HepG2 (cell line): ENCODE data around the gene SNX9. TPM values are rescaled to one million over a fixed set of nuclear protein-coding genes. Genes with fewer than 3 reads are reported as not detected.

Experiments
- ATAC-seq: fragments of 200-7000 bp; cut with Tn5 transposase; 3 replicates; pipeline ENCODE4 v1.9.1; 2020; ENCODE audit warnings: mild to moderate bottlenecking, moderate library complexity
- BruUV-seq: library from RNA; stranded (reverse); fragments of 400-500 nt; replicated peaks from 2 replicates; lab custom pipeline; 2021; lab: Mats Ljungman, UMichigan
- CTCF ChIA-PET: fragments of 300-600 bp; formaldehyde crosslinking; extraction: SDS; loops from one replicate; lab custom pipeline; 2021; ENCODE audit warnings: low total read pairs, inconsistent platforms, low intra/inter-chr PET ratio; lab: Yijun Ruan, JAX
- POLR2A ChIA-PET: fragments of 350-600 bp; sonication (Branson Sonifier 250); formaldehyde crosslinking; loops from one replicate; lab custom pipeline; 2020; ENCODE audit warnings: antibody characterized with exemption, inconsistent platforms; lab: Yijun Ruan, JAX
- DNase-seq: peaks from one replicate; pipeline ENCODE4 v3.0.0-alpha.2; 2015; ENCODE audit warnings: low spot score
- FAIRE-seq: peaks from 3 replicates; lab custom pipeline; 2011; peaks lifted over from hg19 to GRCh38; lab: Jason Lieb, UNC
- H2AFZ ChIP-seq: one replicate; pipeline ENCODE4 v1.6.1; 2011; ENCODE audit warnings: low read length, inconsistent platforms
- H3K27ac ChIP-seq: fragments of 300-600 bp; 3 replicates; pipeline ENCODE4 v1.8.0; 2011; ENCODE audit warnings: mixed run types, mild to moderate bottlenecking, mixed read lengths, low read length, inconsistent platforms; ENCODE audit not compliant: insufficient read depth; ENCODE audit errors: extremely low read length
- H3K27me3 ChIP-seq, 2 experiments: fragments of 200-600 bp in 1 of 2; 2 replicates in 1 of 2; 3 replicates in 1 of 2; pipeline versions ENCODE4 v1.6.0 to v1.8.0; 2011; ENCODE audit warnings: low read length in 2 of 2, mild to moderate bottlenecking in 2 of 2, moderate library complexity in 2 of 2, inconsistent platforms in 1 of 2; ENCODE audit not compliant: insufficient read depth in 2 of 2, control insufficient read depth in 1 of 2
- H3K36me3 ChIP-seq, 2 experiments: fragments of 200-600 bp in 1 of 2; replicated peaks in 1 of 2; 2 replicates in 1 of 2; 3 replicates in 1 of 2; pipeline versions ENCODE4 v1.5.1 to v1.8.0; 2011; ENCODE audit warnings: low read length in 2 of 2, inconsistent platforms in 1 of 2; ENCODE audit not compliant: insufficient read depth in 2 of 2, control insufficient read depth in 1 of 2
- H3K4me1 ChIP-seq: 2 replicates; pipeline ENCODE4 v1.5.1; 2012; ENCODE audit warnings: low read length, inconsistent platforms; ENCODE audit not compliant: insufficient read depth
- H3K4me2 ChIP-seq: 2 replicates; pipeline ENCODE4 v1.6.0; 2011; ENCODE audit warnings: low read depth, low read length, inconsistent platforms
- H3K4me3 ChIP-seq, 3 experiments: fragments of 200-600 bp in 1 of 3; sonication (generic), shearing (Covaris generic) in 1 of 3; replicated peaks in 1 of 3; 2 replicates each; pipeline ENCODE4 v1.5.1; 2011 to 2016; ENCODE audit warnings: low read length in 3 of 3, inconsistent platforms in 2 of 3, low read depth in 2 of 3, mild to moderate bottlenecking in 2 of 3, control low read depth in 1 of 3, mixed read lengths in 1 of 3; ENCODE audit not compliant: insufficient read depth in 1 of 3
- H3K79me2 ChIP-seq: one replicate; pipeline ENCODE4 v1.6.1; 2011; ENCODE audit warnings: low read length, inconsistent platforms; ENCODE audit not compliant: insufficient read depth
- H3K9ac ChIP-seq: 2 replicates; pipeline ENCODE4 v1.6.0; 2011; ENCODE audit warnings: mild to moderate bottlenecking, low read depth, low read length, inconsistent platforms; ENCODE audit not compliant: insufficient read depth
- H3K9me3 ChIP-seq: 2 replicates; pipeline ENCODE4 v1.5.1; 2012; ENCODE audit warnings: mild to moderate bottlenecking, low read length
- H4K20me1 ChIP-seq: 2 replicates; pipeline ENCODE4 v1.6.0; 2011; ENCODE audit warnings: inconsistent platforms, mild to moderate bottlenecking, low read length, moderate library complexity; ENCODE audit not compliant: insufficient read depth
- ATF4 ChIP-seq, 2 experiments: fragments of 450-650 bp in 1 of 2; sonication (generic) in 1 of 2; formaldehyde crosslinking; IDR thresholded peaks; 2 replicates each; pipeline versions ENCODE4 v1.5.0 to v1.8.0; 2020 to 2022; ENCODE audit warnings: mild to moderate bottlenecking in 1 of 2, missing genetic modification reagents in 1 of 2
- CTCF ChIP-seq: sonication (generic); formaldehyde crosslinking; IDR thresholded peaks from 2 replicates; pipeline ENCODE4 v1.5.0; 2020; ENCODE audit warnings: mild to moderate bottlenecking, missing genetic modification reagents, moderate library complexity
- FOSL2 ChIP-seq: sonication (generic); formaldehyde crosslinking; IDR thresholded peaks from 2 replicates; pipeline ENCODE4 v1.4.0; 2020; ENCODE audit warnings: missing genetic modification reagents
- NFKBIZ ChIP-seq: IDR thresholded peaks from 2 replicates; pipeline ENCODE4 v1.6.1; 2018; ENCODE audit warnings: missing genetic modification reagents, missing compliant biosample characterization
- RBM22 ChIP-seq: fragments of 200-400 bp; formaldehyde crosslinking; optimal IDR thresholded peaks from 2 replicates; pipeline ENCODE3; 2017; ENCODE audit warnings: mild to moderate bottlenecking, low read length, moderate library complexity
- STAG1 ChIP-seq: sonication (generic); formaldehyde crosslinking; IDR thresholded peaks from 2 replicates; pipeline ENCODE4 v1.4.0; 2020; ENCODE audit warnings: missing genetic modification reagents
- ZBTB38 ChIP-seq: sonication (generic); formaldehyde crosslinking; IDR thresholded peaks from 2 replicates; pipeline ENCODE4 v1.5.1; 2020; ENCODE audit warnings: mild to moderate bottlenecking, missing genetic modification reagents
- ZKSCAN5 ChIP-seq: sonication (generic); formaldehyde crosslinking; IDR thresholded peaks from 2 replicates; pipeline ENCODE4 v1.5.1; 2020; ENCODE audit warnings: mild to moderate bottlenecking, missing genetic modification reagents
- ZNF235 ChIP-seq: sonication (generic); formaldehyde crosslinking; IDR thresholded peaks from 2 replicates; pipeline ENCODE4 v1.8.1; 2023; ENCODE audit warnings: mild to moderate bottlenecking, missing genetic modification reagents, borderline replicate concordance
- WGBS: methylation state at CpG from one replicate; pipeline ENCODE4 v1.1.6; 2017; ENCODE audit warnings: low lambda C conversion rate; 5-methylcytosine and 5-hydroxymethylcytosine counted together
- in situ Hi-C: cut with HindIII; loops from 2 replicates; pipeline ENCODE4 v1.10.0; 2017; ENCODE audit warnings: low pct_unique_long_range_greater_than_20kb; ENCODE audit not compliant: extremely low pct_ligation_motif_present
- intact Hi-C: fragments of 100-400 bp; cut with micrococcal nuclease; formaldehyde crosslinking; loops from one replicate; pipeline ENCODE4 v1.10.0; 2022; ENCODE audit not compliant: unreplicated experiment
- polyA plus RNA-seq, 8 experiments: library from polyadenylated mRNA; depleted of rRNA in 3 of 8; stranded (reverse) in 7 of 8; unstranded in 1 of 8; fragments of >200 nt; fragmentation: Illumina TruSeq in 4 of 8; extraction: Trizol in 4 of 8; gene quantifications; 2 replicates each; pipeline versions ENCODE4 v1.2.1 to v1.2.3, GENCODE V29; 2011 to 2016; ENCODE audit warnings: low read depth in 4 of 8, missing spikeins in 1 of 8, mixed read lengths in 1 of 8; ENCODE audit not compliant: insufficient read depth in 1 of 8
- total RNA-seq, 5 experiments: library from RNA; depleted of rRNA; stranded (reverse); fragments of >200 nt; fragmentation: Illumina TruSeq; extraction: Trizol; gene quantifications; 2 replicates each; pipeline ENCODE4 v1.2.3, GENCODE V29; 2016; ENCODE audit warnings: low read depth in 1 of 5

Gene SNX9
- total and polyA plus RNA-seq, 2 of the 13 experiments (the other 11 are each of a cell fraction or from before 2014, with no cell fraction given) = 21.9 to 36.0 TPM

GRCh38 chr6:157911278-157911677 is 88.2 kb downstream of the SNX9 start:
- intact Hi-C loops (no loop called here), in situ Hi-C loops (no loop called here)
- BruUV-seq = no TSS peak
- Histone ChIP-seq H3K27ac (no peak overlapping the region), H4K20me1 (no peaks in the 10 kb centered on the region), H3K79me2 (no peaks in the 10 kb centered on the region), H3K4me2 (no peak overlapping the region), H3K4me1 (no peaks in the 10 kb centered on the region), H3K9me3 (no peaks in the 10 kb centered on the region), H3K27me3 (no peaks in the 10 kb centered on the region), H3K9ac (no peak overlapping the region), H2AFZ (no peak overlapping the region), H3K4me3 (no peak overlapping the region), H3K36me3 (peaks cover 16 to 50% of the 10 kb centered on the region in 2 experiments)
- TF ChIP-seq NFKBIZ (CRISPR knock-in tag) (no peak), ATF4 (CRISPR knock-in tag; IDR thresholded peaks at IDR 0.05) (no peak), ZBTB38 (CRISPR knock-in tag) (peak; percentile 51; the same call in 1 of the 2 replicates), RBM22 (peak; percentile 31), ZKSCAN5 (CRISPR knock-in tag) (no peak), ZNF235 (no peak), STAG1 (CRISPR knock-in tag) (peak; percentile 32; the same call in 1 of the 2 replicates), FOSL2 (no peak), CTCF (CRISPR knock-in tag) (peak; percentile 35; the same call in 1 of the 2 replicates)
- WGBS = 92% methylated on average over 9 of the region's 9 CpGs
- ChIA-PET CTCF (no interaction called here), POLR2A (no interaction called here)
- no peak for FAIRE-seq
- no peak for DNase-seq
- no peak; the same call in 2 of the 3 replicates for ATAC-seq
